Measurements from ENCODE around the gene NAP1L3.

NAP1L3 gene

DNA sequence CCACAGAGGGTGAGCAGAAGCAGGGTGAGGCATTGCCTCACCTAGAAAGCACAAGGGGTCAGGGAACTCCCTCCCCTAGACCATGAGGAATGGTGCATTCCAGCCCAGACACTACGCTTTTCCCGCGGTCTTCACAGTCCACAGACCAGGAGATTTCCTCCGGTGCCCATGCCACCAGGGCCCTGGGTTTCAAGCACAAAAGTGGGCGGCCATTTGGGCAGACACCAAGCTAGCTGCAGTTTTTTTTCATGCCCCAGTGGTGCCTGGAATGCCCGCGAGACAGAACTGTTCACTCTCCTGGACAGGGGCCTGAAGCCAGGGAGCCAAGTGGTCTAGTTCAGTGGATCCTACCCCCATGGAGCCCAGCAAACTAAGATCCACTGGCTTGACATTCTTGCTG is 12.8 kb downstream of the NAP1L3 start:
- H3K4me3 ChIP-seq (ENCODE audit: severe bottlenecking): no peak overlapping the region
- TF ChIP-seq, protein P1, sequence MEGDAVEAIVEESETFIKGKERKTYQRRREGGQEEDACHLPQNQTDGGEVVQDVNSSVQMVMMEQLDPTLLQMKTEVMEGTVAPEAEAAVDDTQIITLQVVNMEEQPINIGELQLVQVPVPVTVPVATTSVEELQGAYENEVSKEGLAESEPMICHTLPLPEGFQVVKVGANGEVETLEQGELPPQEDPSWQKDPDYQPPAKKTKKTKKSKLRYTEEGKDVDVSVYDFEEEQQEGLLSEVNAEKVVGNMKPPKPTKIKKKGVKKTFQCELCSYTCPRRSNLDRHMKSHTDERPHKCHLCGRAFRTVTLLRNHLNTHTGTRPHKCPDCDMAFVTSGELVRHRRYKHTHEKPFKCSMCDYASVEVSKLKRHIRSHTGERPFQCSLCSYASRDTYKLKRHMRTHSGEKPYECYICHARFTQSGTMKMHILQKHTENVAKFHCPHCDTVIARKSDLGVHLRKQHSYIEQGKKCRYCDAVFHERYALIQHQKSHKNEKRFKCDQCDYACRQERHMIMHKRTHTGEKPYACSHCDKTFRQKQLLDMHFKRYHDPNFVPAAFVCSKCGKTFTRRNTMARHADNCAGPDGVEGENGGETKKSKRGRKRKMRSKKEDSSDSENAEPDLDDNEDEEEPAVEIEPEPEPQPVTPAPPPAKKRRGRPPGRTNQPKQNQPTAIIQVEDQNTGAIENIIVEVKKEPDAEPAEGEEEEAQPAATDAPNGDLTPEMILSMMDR (IDR thresholded peaks at IDR 0.05; ENCODE audit: poor library complexity, severe bottlenecking): no peak
- H3K36me3 ChIP-seq (ENCODE audit: low read depth): no peaks in the 10 kb centered on the region
- H3K4me1 ChIP-seq (ENCODE audit: insufficient read depth, poor library complexity, severe bottlenecking): no peaks in the 10 kb centered on the region
- no peak for DNase-seq (ENCODE audit: low spot score)
- H3K9me3 ChIP-seq (ENCODE audit: severe bottlenecking): no peaks in the 10 kb centered on the region
- no peak overlapping the region for H3K27ac ChIP-seq (ENCODE audit: poor library complexity, severe bottlenecking)
- H3K27me3 ChIP-seq (ENCODE audit: insufficient read depth, poor library complexity, severe bottlenecking): no peaks in the 10 kb centered on the region
- no peak for ATAC-seq (ENCODE audit: low read depth)

DNA sequence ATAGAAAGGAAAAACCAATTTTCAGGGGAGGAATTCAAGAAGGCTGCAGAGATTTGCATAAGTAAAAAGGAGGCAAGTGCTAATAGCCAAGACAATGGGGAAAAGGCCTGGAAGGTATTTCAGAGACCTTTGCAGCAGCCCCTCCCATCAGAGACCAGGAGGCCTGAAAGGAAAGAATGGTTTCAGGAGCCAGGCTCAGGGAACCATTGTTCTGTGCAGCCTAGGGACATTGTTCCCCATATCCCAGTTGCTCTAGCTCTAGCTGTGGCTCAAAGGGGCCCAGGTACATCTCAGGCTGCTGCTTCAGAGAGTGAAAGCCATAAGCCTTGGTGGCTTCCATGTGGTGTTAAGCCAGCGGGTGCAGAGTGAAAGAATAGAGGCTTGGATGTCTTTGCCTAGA is 24.0 kb downstream of the NAP1L3 start:
- no peak for DNase-seq (ENCODE audit: low spot score)
- H3K4me1 ChIP-seq (ENCODE audit: insufficient read depth, poor library complexity, severe bottlenecking): no peaks in the 10 kb centered on the region
- ATAC-seq (ENCODE audit: low read depth): no peak
- no peak overlapping the region for H3K4me3 ChIP-seq (ENCODE audit: severe bottlenecking)
- H3K36me3 ChIP-seq (ENCODE audit: low read depth): no peaks in the 10 kb centered on the region
- no peaks in the 10 kb centered on the region for H3K9me3 ChIP-seq (ENCODE audit: severe bottlenecking)
- no peak overlapping the region for H3K27ac ChIP-seq (ENCODE audit: poor library complexity, severe bottlenecking)
- TF ChIP-seq, protein P1 (IDR thresholded peaks at IDR 0.05; ENCODE audit: poor library complexity, severe bottlenecking): no peak
- no peaks in the 10 kb centered on the region for H3K27me3 ChIP-seq (ENCODE audit: insufficient read depth, poor library complexity, severe bottlenecking)

DNA sequence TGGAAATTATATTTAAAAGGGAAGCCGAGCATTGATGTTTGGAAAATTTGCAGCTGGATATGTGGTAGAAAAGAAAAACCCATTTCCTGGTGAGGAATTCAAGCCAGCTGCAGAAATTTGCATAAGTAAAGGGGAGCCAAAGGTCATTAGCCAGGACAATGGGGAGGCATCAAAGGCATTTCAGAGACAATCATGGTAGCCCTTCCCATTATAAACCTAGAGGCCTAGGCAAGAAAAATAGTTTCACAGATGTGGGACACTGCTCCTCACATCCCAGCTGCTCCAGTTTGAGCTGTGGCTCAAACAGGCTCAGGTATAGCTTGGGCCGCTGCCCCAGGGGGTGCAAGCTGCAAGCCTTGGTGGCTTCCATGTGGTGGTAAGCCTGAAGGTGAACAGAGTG is 35.8 kb downstream of the NAP1L3 start:
- Histone ChIP-seq H3K27me3 (ENCODE audit: insufficient read depth, poor library complexity, severe bottlenecking) (no peaks in the 10 kb centered on the region), H3K27ac (ENCODE audit: poor library complexity, severe bottlenecking) (no peak overlapping the region), H3K36me3 (ENCODE audit: low read depth) (no peaks in the 10 kb centered on the region), H3K4me3 (ENCODE audit: severe bottlenecking) (no peak overlapping the region), H3K9me3 (ENCODE audit: severe bottlenecking) (no peaks in the 10 kb centered on the region), H3K4me1 (ENCODE audit: insufficient read depth, poor library complexity, severe bottlenecking) (no peaks in the 10 kb centered on the region)
- DNase-seq (ENCODE audit: low spot score) (no peak), ATAC-seq (ENCODE audit: low read depth) (no peak)
- TF ChIP-seq, protein P1 (IDR thresholded peaks at IDR 0.05; ENCODE audit: poor library complexity, severe bottlenecking): no peak

All from RWPE2 (cell line).